ENCODE measurements around the gene TOE1.

TOE1 gene

DNA sequence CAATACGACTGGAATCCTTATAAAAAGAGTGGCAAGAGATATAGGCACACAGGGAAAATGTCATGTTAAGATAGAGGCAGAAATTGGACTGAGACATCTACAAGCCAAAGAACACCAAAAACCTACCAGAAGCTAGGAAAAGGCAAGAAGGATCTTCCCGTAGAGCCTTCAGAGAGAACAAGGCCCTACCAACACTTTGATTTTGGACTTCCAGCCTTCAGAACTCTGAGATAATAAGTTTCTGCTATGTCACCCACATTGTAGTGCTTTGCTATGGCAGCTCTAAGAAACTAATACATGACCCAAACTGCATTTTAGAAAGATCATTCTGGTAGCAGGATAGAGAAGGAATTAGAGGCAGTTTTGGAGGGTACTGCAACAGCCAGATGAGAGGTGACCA is 24.3 kb downstream of the TOE1 start:
- Histone ChIP-seq H3K27me3 (ENCODE audit: insufficient read depth, poor library complexity, severe bottlenecking) (no peaks in the 10 kb centered on the region), H3K4me3 (replicated peaks; ENCODE audit: insufficient read depth, low read length) (no peak overlapping the region), H3K27ac (replicated peaks) (no peak overlapping the region)
- DNase-seq (ENCODE audit: low read depth in 1 of 2, low spot score in 1 of 2), result no peak
- TF ChIP-seq GABPA (IDR thresholded peaks at IDR 0.05; ENCODE audit: low read depth), result no peak
- no peak for TF ChIP-seq SPI1 (IDR thresholded peaks at IDR 0.05; ENCODE audit: borderline replicate concordance, low read depth)
- TF ChIP-seq, protein P1, sequence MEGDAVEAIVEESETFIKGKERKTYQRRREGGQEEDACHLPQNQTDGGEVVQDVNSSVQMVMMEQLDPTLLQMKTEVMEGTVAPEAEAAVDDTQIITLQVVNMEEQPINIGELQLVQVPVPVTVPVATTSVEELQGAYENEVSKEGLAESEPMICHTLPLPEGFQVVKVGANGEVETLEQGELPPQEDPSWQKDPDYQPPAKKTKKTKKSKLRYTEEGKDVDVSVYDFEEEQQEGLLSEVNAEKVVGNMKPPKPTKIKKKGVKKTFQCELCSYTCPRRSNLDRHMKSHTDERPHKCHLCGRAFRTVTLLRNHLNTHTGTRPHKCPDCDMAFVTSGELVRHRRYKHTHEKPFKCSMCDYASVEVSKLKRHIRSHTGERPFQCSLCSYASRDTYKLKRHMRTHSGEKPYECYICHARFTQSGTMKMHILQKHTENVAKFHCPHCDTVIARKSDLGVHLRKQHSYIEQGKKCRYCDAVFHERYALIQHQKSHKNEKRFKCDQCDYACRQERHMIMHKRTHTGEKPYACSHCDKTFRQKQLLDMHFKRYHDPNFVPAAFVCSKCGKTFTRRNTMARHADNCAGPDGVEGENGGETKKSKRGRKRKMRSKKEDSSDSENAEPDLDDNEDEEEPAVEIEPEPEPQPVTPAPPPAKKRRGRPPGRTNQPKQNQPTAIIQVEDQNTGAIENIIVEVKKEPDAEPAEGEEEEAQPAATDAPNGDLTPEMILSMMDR (IDR thresholded peaks at IDR 0.05; ENCODE audit: insufficient read depth, low read length), result no peak
- no peak for TF ChIP-seq POLR2AphosphoS5 (IDR thresholded peaks at IDR 0.05; ENCODE audit: low read depth)
- TF ChIP-seq, protein P2, sequence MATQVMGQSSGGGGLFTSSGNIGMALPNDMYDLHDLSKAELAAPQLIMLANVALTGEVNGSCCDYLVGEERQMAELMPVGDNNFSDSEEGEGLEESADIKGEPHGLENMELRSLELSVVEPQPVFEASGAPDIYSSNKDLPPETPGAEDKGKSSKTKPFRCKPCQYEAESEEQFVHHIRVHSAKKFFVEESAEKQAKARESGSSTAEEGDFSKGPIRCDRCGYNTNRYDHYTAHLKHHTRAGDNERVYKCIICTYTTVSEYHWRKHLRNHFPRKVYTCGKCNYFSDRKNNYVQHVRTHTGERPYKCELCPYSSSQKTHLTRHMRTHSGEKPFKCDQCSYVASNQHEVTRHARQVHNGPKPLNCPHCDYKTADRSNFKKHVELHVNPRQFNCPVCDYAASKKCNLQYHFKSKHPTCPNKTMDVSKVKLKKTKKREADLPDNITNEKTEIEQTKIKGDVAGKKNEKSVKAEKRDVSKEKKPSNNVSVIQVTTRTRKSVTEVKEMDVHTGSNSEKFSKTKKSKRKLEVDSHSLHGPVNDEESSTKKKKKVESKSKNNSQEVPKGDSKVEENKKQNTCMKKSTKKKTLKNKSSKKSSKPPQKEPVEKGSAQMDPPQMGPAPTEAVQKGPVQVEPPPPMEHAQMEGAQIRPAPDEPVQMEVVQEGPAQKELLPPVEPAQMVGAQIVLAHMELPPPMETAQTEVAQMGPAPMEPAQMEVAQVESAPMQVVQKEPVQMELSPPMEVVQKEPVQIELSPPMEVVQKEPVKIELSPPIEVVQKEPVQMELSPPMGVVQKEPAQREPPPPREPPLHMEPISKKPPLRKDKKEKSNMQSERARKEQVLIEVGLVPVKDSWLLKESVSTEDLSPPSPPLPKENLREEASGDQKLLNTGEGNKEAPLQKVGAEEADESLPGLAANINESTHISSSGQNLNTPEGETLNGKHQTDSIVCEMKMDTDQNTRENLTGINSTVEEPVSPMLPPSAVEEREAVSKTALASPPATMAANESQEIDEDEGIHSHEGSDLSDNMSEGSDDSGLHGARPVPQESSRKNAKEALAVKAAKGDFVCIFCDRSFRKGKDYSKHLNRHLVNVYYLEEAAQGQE (IDR thresholded peaks at IDR 0.05; ENCODE audit: insufficient replicate concordance, low read depth), result no peak

DNA sequence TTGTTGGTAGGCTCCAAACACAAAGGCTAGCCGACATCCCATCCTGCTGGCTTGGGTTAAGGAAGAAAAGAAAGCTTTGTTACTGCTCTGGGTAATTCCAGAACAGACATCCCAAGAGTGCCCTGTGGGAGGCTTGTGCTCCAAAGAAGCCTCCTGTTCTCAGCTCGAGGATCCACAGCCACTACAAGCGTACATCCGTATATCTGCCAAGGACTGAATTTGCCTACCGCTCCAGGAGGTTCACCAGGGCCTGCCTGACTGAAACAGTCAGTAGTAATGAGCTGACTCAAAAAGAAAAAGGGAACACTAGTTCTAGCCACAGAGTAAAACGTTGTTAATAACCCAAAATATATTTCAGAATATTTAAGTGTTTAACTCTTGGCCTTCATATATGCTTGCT is 25.1 kb downstream of the TOE1 start:
- no peak for DNase-seq (ENCODE audit: low read depth in 1 of 2, low spot score in 1 of 2)
- no peaks in the 10 kb centered on the region for H3K27me3 ChIP-seq (ENCODE audit: insufficient read depth, poor library complexity, severe bottlenecking)
- no peak overlapping the region for H3K4me3 ChIP-seq (replicated peaks; ENCODE audit: insufficient read depth, low read length)
- TF ChIP-seq POLR2AphosphoS5 (IDR thresholded peaks at IDR 0.05; ENCODE audit: low read depth), result no peak
- TF ChIP-seq SPI1 (IDR thresholded peaks at IDR 0.05; ENCODE audit: borderline replicate concordance, low read depth), result no peak
- no peak for TF ChIP-seq GABPA (IDR thresholded peaks at IDR 0.05; ENCODE audit: low read depth)
- TF ChIP-seq, protein P2 (IDR thresholded peaks at IDR 0.05; ENCODE audit: insufficient replicate concordance, low read depth), result no peak
- TF ChIP-seq, protein P1 (IDR thresholded peaks at IDR 0.05; ENCODE audit: insufficient read depth, low read length), result no peak
- no peak overlapping the region for H3K27ac ChIP-seq (replicated peaks)

DNA sequence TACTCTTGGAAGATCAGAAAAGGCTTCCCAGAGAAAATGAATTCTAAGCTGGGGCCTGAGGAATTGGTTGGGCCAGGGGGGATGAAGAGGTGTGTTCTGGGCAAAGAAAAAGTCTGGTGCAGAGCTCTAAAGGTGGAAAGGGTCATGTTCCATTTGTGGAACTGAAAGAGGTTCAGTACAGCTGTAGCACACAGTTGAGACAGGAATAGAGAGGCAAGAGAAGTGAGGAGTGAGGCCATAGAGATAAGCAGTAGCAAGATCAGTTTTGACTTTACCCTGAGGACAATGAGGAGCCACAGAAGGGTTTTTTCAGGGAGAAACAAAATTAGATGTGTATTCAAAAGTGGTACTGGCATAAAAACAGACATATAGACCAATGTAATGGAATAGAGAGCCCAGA is 30.6 kb downstream of the TOE1 start:
- Histone ChIP-seq H3K27ac (replicated peaks) (no peak overlapping the region), H3K4me3 (replicated peaks; ENCODE audit: insufficient read depth, low read length) (no peak overlapping the region), H3K27me3 (ENCODE audit: insufficient read depth, poor library complexity, severe bottlenecking) (no peaks in the 10 kb centered on the region)
- no peak for TF ChIP-seq POLR2AphosphoS5 (IDR thresholded peaks at IDR 0.05; ENCODE audit: low read depth)
- no peak for TF ChIP-seq GABPA (IDR thresholded peaks at IDR 0.05; ENCODE audit: low read depth)
- TF ChIP-seq, protein P1 (IDR thresholded peaks at IDR 0.05; ENCODE audit: insufficient read depth, low read length), result no peak
- TF ChIP-seq, protein P2 (IDR thresholded peaks at IDR 0.05; ENCODE audit: insufficient replicate concordance, low read depth), result no peak
- TF ChIP-seq SPI1 (IDR thresholded peaks at IDR 0.05; ENCODE audit: borderline replicate concordance, low read depth), result no peak
- DNase-seq (ENCODE audit: low read depth in 1 of 2, low spot score in 1 of 2), result no peak
